NCI-H128 (cell line): ENCODE measurements around the gene TAF3.

Experiments used
- DNase-seq: peaks from one replicate; lab custom pipeline; 2025; ENCODE audit not compliant: unreplicated experiment; lab: John Stamatoyannopoulos, UW

The TAF3 gene

DNA sequence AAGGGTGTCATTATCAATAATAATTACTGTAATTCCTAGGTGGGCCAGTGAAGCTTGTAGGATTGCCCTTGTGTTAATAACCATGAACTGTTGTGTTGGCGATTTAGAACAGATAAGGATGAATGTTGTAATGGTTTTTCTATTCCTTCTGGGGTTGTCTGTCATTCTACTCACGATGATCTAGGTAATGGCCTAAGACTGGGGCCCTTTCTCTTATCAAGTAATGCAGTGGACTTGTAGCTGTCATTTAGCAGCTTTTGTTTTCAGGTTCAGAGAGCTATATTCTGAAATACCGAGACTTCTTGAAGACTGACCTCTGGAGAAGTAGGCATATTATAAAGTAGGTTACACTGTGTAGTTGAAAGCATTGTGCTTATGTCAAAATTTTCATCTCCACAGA is 110.2 kb downstream of the TAF3 start:
- DNase-seq = no peak

DNA sequence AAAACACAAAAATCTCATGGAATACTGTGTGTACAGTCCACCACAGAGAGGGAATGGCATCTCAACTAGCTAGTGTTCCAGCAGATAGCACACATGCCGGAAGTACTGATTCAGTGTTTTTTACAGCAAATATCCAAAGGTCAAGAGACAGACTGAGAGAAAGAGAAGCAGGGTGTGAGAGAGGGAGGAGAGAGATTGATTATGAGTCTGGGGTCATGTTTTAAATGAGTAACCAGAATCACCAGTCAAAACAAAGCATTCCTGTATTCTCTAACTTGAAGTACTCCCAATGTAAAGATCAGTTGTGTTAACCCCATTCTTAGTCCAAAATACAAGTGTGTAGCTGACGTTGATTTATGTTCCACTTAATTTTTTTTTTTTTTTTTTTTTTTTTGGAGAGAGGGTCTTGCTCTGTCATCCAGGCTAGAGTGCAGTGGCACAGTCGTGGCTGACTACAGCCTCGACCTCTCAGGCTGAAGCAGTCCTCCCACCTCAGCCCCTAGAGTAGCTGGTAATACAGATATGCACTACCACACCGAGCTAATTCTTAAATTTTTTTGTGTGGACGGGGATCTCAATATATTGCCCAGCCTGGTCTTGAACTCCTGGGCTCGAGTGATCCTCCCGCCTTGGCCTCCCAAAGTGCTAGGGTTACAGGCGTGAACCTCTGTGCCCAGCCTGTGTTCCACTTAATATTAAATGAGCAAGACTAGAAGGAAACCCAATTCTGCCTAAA is 114.2 kb downstream of the TAF3 start:
- no peak for DNase-seq

DNA sequence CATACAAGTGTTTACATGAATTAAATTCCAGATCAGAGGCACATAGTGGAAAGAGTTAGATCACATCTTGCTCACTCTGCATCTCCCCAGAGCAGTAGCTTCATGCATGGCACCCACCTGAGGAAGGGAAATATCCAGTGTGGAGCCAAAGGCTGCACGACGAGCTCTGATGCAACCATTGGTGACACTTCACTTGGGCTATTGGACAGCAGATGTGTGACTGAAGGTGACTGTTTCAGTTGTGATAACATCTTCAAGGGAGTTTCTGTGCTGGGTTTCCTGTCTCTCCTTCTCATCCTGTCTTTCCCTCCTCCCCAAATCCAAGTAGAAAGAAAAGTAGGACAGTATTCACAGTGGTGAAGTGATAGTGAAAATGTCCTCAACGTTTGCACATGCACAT is 115.0 kb downstream of the TAF3 start:
- no peak for DNase-seq

DNA sequence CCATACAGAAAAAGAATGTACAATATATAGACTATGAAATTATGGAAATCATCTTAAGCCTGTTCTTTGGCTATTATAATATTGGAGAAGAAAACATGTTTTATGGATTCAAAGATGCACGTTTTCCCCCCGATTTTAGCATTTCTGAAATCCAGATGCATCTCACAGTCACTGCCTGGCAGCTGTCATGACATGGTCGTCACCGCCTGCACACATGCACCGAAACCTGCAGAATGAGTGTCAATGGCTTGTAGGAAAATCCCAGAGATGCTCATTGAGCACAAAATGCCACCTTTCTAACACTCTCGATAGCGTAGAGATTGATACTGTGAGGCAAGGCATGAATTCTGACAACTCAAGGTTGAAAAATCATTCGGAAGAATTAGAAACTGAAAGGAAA is 115.5 kb downstream of the TAF3 start:
- DNase-seq = no peak

DNA sequence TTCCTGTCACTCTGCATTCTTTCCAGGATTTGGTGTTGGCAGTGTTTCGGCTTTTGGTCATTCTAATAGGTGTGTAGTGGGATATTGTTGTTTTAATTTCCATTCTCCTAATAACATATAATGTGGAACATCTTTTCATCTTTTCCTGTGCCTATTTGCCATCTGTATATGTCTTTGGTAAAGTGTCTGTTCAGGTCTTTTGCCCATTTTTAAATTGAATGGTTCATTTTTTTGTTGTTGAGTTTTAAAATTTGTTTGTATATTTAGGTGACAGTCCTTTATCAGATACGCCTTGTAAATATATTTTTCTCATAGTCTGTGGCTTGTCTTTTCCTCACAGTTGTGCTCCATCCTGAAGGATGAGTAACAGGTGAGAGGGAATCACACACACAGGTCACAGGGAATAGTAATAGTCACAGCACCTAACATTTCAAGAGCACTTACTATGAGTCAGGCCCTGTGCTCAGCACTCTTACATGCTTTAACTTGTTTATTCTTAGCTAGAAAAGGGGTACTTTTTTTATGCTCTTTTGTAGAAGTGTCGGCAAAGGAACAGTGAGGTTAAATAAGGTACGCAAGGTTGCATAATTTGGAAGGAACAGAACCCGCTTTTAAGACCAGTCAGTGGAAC is 119.1 kb downstream of the TAF3 start:
- DNase-seq = no peak

DNA sequence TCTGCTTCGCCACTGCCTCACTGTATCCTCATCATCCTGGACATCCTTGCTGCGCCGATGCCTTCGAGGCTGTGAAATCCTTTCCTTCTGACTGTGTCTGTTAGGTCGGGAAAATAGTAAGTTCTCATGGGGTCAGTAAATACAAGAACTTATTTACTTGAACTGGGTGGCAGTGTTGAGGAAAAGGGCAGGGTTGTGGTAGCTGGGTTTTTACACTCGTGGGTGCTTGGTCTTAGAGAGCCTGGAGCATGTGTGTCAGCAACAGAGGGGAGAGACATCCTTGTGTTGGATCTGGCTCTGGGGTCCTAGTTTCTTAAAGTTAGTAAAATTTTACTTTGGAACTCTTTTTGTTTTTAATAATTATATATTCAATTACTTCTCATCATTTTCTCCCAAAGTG is 123.3 kb downstream of the TAF3 start:
- no peak for DNase-seq

DNA sequence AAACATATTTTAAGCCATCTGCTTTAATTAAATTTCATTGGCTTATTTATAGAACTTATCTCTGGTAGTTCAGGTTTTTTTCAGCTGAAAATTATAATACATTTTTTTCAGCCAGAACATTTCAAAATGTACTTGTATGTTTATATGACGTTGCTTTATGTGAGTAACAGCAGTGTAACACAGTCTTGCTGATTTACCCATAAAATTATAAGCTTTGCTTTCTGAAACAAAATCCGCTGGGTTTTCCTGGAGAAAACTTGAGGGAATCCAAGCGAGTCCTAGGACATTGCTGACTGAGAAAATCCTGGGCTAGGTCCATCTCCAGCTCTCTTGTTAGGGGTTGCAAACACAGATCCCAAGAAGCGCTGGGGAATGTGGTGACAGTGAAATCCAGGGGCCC is 124.0 kb downstream of the TAF3 start:
- no peak for DNase-seq

DNA sequence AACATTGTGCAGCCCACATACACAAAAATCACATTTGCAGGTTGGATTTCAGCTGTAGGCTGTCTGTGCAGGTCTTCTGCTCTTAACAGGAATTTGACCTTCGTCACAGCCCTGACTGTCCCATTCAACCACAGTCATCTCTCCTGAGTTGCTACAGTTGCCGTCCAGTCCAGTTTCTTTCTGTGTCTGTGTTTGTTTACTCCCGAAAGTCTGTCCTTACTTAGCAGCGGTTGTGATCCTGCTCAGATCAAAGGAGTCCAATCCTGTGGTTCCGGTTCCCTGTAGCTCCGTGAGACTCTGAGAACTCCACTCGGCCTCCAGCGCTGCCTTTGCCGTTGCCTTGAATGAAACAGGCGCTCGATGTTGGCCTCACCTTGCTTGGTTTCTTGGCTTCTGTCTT is 124.6 kb downstream of the TAF3 start:
- no peak for DNase-seq

DNA sequence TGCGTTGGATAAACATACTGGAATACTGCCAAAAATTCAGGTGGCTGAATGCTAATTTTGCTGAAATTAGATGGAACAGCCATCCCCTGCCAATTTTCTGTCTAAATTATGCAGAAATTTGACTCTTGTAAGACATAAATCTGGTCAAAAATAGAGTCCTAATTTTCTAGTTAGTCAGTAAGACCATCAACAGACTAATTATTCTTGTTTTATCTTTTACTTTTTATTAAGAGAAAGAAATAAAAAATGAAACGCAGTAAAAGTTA is 125.8 kb downstream of the TAF3 start:
- DNase-seq = no peak

DNA sequence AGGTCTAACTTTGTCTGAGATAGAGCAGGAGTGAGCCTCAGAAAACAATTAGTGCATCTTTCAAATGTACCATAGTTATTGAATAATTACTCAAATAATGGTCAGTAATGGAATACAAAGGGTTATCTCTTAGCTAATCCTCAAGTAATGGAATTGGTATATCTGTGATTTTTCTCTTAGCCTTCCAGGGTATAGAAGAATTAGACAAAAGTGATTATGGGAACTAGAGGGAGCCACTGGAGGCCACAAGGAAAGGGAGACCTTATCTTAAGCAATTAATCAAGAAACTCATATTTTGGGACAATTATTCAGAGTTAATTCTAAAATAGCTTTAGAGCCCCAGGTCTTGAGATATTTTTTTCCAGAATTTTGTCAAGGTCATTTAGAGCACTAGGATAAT is 126.2 kb downstream of the TAF3 start:
- DNase-seq = no peak

DNA sequence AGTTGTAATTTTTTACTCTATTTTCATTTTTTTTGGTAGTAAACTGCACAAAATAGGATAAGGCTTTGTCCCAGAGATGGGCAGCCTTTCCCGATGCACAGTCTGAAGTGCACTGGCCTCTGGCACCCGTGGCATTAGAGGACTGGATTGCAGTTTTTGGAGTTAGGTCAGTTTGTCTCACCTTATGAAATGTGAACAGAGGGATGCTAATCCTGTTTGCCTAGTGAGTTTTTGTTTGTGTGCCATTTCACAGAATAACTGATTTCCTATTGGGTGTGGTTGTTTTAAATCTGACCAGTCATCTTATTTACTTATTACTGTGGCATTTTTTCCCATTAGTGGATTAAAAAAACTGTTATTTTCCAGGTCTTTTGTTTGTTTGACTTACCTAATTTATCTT is 126.7 kb downstream of the TAF3 start:
- no peak for DNase-seq

DNA sequence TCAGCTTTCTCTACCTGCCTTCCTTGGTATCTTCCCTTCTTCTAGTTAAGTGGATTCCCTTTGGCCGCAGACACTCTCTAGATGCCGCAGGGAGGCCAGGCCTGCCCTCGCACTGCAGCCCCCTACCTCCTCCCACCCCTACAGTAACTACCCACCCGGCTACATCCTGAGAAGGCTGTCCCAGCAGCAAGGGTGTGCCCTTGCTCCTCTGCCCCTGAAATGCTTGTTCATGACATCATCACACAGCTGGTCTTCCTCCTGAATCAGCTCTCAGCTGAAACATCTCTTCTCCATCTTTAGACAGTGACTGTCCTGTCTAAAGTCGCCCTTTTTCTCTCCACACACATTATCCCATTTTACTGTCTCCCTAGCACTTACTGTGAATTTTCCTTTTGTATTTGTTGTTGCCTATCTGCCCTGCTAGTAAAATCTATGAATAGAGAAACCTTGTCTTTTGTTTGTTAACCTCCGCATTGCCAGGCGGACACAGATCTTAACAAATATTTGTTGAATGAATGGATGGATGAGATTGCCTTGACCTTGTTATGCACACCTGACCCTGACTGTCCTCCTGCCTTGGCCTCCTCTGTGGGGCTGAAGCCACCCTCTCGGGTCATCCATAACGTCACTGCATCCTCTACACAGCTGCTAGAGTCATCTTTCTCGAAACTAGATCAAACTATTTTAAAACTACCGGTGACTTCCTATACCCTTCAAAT is 127.3 kb downstream of the TAF3 start:
- no peak for DNase-seq

DNA sequence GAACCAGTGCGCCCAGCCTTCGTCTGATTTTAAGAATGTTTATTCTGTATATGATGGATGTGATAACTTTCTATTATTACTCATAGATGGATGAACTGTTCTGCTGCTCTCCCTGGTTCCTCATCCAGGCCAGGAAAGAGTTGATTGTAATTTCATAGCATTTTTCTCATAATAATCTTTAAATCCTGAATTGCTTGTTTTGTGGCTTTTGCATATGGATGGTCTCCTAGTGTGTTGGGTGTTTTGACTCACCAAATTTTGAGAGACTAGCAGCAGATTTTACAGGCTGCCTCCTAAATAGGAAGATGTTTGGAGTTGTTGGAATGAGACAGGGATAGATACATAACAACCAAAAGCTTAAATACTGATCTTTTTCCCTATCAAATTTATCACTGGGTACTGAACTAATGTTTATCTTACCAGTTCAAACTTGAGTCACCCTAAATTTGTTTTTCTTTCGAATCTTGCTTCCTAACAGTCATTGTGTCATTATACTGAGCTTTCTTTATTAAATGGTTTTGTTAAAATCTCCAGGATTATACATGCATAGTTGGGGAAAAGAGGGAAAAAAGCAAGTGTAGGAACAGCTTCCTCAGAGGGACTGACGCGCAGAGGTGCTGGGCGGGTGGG is 130.2 kb downstream of the TAF3 start:
- no peak for DNase-seq

DNA sequence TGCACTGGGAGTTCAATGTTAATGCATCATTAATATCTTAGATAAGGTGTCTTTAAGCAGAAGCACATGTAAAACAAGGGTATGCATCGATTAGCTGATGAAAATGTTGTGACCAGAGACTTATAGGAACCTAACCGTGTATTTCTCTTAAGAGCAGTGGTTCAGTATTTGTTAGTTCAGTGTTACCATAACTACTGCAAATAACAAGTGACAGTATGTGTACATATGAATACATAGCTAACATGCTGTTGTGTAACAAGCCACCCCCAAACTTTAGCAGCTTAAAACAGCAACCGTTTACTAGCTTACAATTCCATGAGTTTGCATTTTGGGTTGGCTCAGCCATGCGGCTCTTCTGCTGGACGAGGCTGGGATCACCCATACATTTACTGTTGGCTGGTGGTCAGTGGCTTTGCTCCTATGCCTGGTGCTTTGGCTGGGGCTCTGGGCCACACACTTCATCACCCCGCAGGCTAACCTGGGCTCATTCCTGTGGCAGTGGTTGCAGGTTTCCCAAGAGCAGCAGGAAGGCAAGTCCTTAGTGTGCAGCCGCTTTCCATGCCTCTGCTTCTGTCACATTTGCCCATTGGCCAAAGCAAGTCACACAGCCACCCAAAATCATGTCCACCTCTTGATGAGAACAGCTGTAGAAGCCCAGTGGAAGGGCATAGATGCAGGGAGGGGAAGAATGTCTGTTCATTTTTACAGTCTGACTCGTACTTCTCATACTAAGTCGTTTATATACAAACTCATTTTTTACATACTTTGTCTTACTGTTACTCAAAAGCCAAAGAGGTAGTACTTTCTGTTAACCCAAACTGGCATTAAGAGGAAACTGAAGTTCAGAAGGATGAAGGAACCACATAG is 132.9 kb downstream of the TAF3 start:
- DNase-seq = no peak

DNA sequence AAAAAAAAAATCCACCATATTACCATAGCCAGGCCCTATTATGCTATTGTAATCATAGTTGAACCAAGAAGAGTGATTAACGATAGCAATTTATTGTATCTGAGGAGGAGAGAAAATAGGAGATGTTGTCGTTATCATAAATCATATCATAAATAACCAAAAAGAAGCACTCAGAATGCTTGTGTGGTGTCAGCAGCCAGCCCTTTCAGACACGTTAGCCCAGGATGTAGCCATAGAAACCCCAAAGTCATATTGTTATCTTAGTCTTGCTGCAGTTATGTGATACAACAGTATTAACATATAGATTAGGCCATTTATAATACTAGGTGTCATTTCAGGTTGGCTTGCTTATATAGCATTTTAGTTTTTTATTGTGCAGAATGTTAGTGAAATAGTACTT is 134.0 kb downstream of the TAF3 start:
- DNase-seq = no peak

DNA sequence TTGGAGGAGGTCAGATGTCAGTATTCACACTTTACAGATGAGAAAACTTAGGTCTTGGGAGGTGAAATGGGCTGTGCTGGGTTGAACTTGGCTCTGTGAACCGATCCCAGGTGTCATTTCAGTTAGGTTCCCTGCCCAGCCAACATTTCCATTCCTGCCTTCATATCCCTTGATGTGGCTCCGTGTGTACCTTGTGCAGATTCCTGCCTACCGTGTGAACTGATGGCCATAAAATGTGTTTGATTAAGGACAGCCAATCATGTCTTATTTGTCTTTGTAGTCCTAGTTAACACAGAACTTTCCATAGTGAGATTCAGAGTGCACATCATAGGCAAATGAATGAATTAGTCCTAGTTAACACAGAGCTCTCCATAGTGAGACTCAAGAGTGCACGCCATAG is 135.1 kb downstream of the TAF3 start:
- DNase-seq = no peak

DNA sequence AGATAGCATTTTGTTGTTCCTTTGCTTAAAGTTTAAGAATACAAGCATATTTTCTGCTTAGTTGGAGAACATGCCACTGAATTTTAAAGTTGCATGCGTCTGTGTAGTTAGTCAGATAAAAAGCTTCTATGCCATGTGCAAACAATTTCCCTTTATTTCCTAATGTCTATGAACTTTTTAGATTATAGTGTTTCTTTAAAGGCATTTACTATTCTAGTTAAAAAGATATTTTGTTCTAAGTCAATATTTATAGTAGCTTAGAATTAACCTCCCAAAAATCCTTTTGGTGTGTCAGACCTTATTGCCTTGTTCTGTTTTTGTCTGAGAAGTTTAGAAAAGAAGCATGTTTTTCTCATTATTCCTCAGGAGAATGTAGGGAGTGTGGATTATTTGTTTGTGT is 137.1 kb downstream of the TAF3 start:
- no peak for DNase-seq

DNA sequence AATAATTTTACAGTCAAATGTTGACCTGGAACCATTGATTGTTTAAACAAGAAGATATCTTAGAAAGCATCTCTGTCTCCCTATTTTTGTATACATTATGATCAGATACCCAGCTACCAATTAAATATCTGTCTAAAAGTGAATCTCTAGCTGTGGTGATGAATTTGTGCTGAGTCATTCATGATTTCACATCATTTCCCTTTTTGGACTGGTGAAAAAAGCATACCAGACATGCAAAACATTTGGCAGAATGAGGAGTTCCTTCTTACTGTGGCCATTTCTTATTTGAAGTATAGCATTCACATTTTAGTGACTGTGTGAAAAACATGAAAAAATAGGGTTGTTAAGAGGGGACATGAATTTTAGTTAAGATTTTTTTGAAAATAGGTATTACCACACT is 138.2 kb downstream of the TAF3 start:
- DNase-seq = no peak

DNA sequence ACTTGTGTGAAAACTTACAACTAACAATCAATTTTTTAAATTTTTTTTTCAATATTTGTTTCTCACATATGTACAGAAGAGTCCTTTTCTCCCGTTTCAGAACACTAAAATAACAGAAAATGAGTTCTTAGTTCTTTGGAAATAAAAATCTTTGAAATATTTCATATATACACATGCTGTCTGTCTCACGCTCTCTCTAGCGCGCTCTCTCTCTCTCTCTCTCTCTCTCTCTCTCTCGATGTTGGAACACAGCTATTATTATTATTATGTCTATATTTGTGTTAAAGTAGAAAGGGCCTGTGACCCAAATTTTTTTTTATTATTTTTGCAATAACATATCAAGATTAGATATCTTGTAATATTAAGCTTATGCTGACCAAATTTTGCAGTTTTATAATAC is 139.3 kb downstream of the TAF3 start:
- DNase-seq = no peak

DNA sequence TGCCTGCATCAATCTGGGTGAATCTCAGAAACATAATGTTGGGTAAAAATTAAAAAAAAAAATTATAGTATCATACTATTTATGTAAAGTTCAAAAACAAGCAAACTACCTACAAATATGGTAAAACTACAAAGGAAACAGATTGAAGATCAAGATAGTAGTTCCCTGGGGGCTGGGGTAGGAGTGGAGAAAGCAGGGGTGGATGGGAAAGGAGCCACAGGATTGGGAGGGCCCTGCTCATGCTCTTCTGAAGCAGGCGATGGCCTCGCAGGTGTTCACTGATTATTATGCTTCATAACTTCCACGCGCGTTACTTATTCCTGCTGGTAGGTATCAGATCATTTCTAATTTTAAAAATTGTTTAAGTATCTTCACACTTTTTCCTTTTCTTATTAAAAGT is 140.1 kb downstream of the TAF3 start:
- DNase-seq = no peak

DNA sequence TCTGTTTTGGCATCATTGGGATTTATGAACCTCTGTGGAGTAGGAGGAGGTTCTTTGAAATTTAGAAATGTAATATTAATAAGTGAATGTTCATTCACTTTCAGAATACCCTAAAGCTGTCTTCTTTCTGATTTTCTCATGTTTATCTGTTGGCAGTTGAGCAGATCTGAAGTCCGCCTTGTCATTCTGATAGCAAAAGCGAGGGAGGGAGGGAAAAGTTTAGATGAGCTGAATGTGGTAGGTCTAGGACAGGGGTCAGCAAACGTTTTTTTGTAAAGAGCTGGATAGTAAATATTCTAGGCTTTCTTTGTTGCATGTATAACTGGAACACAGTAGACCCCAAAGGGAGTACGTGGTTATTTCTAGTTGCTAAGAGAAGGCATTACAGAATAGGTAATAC is 141.8 kb downstream of the TAF3 start:
- DNase-seq = no peak
